D341Med (cell line): Measurements from ENCODE around the gene CMTM8.

Source experiments
- DNase-seq: peaks from one replicate; pipeline ENCODE4 v3.0.0; 2012; ENCODE audit warnings: low spot score

CMTM8 gene

GRCh38 chr3:32280262-32280910, 41.9 kb downstream of the CMTM8 start:
- DNase-seq, result no peak

DNA sequence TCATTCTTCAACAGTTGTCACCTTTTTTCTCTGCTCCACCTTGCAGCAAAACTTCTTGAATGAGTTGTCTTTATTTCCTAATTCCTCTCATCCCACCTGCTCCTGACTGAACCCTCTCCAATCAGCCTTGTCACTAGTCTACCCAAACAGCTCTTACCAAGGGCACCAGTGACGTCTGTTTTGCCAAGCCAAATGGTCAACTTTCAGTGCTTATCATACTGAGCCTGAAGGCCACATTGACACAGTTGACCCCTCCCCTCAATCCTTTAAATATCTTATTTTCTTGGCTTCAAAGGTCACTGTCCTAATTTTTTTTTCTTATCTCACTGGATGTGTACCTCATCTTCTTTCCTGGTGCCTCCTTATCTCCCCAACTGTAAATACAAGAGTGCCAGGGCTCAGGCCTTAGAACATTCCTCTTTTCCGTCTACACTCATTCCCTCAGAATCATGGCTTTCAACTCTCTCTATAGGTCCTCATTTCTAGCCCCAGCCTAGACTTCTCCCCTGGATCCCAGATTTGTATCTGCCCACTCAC, 43.2 kb downstream of the CMTM8 start:
- DNase-seq, result no peak

GRCh38 chr3:32282578-32283154, 44.2 kb downstream of the CMTM8 start:
- no peak for DNase-seq

DNA sequence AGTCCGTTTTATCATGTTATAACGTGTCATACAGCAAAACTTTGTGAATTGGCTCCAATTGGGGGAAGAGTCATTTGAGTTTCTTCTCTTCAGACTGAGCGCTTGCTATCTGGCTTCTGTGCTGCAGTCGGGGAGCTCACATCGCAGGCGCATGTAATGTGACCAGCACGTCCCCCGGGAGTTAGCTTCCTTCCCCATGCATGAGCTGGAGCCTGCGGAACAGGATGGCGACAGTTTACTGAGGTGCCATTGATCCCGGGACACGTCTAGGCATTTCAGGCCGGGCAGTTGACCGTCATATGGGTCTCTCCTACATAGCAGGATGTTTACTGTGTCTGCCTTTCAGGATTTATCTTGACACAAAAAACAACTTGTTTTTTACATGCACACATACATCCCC, 44.8 kb downstream of the CMTM8 start:
- no peak for DNase-seq

GRCh38 chr3:32284443-32285212, 46.1 kb downstream of the CMTM8 start:
- no peak for DNase-seq

- DNase-seq, result no peak
Measured at GRCh38 chr3:32285891-32286290, 47.4 kb downstream of the CMTM8 start.

DNA sequence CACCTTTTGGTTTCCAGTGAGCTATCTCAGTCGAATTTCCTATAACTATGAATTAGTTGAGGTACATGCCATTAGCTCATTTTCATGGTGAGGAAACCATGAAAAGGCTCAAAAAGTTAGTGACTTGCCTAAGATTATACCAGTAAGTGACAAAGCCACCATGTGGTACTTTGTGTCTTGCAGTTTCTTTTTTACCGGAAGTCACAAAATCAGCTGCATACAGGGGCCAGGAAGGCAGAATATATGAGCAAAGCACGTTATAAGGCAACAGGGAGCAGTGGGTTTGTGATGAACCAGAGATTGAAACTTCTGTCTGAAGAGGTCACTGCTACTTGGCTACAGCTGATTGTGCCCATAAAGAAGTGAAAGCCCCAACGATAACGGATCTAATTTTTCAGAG, 50.3 kb downstream of the CMTM8 start:
- DNase-seq, result no peak

DNA sequence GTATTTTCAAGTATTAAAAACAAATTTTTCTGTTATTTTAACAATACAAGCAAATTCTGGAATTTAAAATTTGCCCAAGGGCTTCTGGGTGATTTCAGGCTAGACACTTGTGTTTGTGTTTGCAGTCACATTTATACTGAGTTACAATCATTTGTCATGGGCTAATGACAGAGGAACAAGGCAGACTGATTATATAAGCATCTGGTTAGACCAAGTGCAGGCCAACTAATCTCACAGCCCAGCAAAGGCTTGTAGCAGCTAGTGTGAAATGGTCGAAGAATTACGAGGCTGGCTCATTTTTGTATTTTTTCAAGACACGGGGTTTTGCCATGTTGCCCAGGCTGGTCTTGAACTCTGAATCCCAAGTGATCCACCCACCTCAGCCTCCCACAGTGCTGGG, 52.1 kb downstream of the CMTM8 start:
- DNase-seq, result no peak

DNA sequence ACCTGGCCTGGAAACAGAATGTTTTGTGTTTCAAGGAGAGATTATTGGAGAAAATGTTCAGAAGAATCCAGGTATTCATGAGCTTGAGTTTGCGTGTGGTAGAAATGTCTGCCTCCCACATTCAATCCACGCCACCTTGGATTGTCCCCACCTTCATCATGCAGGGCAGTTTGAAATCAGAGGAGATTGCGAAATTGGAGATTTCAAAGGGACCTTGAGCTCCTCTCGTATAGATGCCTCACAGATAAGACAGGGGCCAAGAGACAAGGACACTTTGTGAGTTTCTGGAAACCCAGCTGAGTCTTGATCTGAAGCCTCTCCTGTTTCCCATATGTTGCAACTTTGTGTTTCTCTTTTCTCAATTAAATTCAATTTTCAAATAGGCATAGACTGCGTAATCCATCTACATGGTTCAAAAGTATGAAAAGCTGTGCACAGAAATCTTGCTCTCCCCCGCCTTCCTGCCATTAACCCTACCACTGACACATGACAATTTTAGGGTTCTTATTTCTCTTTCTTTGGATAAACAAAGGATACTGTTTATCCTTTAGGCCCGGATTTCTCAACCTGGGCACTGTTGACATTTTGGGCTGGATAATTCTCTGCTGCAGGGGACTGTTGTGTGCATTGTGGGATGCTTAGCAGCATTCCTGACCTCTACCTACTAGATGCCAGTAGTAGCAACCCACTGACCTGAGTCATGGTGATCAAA, 53.8 kb downstream of the CMTM8 start:
- no peak for DNase-seq

- no peak for DNase-seq
Measured at GRCh38 chr3:32293903-32294302, 55.4 kb downstream of the CMTM8 start.

DNA sequence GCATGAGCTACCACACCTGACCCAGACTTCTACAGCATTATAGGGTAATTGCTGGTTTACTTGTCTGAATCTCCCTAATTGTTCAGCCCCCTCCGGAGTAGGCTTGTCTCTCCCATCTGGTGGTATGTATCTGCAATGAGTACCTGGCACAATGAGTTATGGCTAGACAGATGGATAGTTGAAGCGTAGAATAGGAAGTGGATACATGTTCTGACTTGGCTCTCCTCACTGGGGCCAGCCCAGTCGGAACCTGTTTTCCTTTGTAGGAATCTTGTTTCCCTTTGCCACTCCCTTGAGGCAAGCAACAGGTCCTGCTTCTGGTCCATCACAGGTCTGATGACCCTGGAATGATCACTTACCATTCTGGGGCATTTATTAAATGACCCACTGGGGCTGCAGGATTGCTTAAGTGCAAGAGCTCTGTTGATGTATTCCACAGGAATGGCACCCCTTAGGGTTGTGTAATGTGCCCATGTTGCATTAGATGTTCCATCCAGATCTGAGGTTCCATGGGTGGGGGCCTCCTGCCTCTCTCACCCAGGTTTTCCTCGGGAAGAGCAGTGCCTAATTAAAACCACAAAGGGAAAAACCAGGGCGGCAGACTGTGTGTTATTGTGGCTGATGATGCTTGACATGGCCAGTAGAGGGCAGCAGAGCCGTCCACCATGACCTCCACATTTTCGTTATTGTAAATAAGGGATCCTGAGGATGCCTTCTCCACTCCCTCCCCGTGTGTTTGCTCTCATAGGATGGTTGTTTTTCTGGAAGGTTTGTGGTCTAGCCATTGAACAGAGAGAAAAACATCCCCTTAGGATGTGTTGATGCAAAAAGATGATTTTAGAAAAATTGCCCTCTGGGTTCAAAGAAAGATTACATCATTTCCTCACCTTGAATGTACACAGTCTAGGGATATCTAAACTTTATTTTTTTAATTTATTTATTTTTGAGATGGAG, 58.0 kb downstream of the CMTM8 start:
- peak; percentile 86 for DNase-seq

- no peak for DNase-seq
Measured at GRCh38 chr3:32297366-32297765, 58.9 kb downstream of the CMTM8 start.

- DNase-seq, result no peak
Measured at GRCh38 chr3:32301426-32301825, 62.9 kb downstream of the CMTM8 start.

GRCh38 chr3:32302601-32303398, 64.3 kb downstream of the CMTM8 start:
- no peak for DNase-seq

- DNase-seq, result no peak
Measured at GRCh38 chr3:32303399-32303747, 64.9 kb downstream of the CMTM8 start.

DNA sequence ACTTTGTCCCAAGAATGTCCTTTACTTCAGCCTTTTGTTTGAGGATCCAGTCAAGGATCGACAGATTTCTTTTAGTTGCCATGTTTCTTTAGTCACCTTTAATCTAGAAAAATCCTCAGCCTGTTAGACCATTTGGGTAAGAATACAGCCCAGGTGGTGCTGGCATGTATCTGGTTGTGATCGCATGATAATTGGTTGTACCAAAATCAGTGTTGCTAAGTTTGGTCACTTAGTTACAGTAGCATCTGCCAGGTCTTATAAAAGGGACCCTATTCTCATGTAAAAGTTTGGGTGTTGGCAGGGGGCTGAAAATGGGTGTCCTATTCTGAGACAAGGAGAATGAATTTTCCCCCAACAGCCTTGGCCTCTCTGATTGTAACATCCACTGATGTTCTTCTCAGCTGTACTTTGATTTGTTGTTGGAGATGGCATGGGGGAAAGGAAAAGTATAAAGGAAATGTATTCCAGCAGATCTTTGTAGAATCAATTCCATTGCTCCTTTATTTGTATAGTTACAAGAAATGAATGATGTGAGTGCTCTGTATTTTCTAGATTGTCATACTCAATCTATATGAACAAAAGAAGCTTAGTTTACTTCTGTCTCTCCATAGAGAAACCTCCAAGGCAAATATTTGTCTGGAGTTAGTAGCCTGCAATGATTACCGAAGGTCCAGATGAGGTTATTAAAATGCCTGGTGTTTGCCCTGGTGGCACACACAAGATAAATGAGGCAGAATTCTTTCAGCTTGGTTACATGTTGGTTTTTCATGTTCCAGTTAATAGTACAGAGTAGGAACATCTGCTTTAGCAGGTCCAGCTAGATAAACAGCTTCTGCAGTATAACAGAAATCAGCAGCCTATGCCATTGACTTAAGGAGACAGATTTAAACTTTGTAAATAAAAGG, 65.7 kb downstream of the CMTM8 start:
- no peak for DNase-seq

DNA sequence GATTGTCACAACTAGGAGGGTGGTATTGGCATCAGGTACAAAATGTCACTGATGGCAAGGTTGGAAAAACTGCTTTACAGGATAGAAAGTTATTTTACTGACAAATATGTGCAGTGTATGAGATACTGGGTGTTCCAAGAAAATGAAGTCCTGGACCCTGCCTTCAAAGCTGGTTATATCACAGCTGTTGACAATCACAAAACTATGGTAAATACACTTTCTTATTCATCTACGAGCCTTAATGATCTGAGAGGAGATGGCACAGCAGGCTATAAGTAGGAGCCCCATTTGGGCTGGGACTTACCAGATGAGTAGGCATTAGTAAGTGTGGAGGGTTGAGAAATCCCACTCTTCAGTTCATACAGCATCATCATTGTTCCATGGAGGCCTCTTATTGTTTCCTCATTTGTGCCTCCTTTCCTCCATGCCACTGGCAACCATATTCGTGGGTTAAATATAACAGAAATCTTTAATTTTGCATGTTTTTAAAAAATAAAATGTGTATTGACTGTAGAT, 66.9 kb downstream of the CMTM8 start:
- no peak for DNase-seq

- DNase-seq, result no peak
Measured at GRCh38 chr3:32306072-32306471, 67.6 kb downstream of the CMTM8 start.

GRCh38 chr3:32307591-32307990, 69.1 kb downstream of the CMTM8 start:
- no peak for DNase-seq
